Forelimb muscle (tissue), 1 donor: Measurements from ENCODE around the gene MSI2. TPM values are rescaled to one million over a fixed set of nuclear protein-coding genes. Genes with fewer than 3 reads are reported as not detected.

ENCODE experiments used
- DNase-seq: peaks from one replicate; pipeline ENCODE4 v3.0.0-alpha.2; 2013; ENCODE audit warnings: low read depth
- polyA plus RNA-seq: library from polyadenylated mRNA; unstranded; fragments of 120-200 nt; gene quantifications from one replicate; pipeline ENCODE4 v1.2.1, GENCODE V29; 2013; ENCODE audit not compliant: insufficient read length

Gene MSI2
- polyA plus RNA-seq, 1 donor = 31.6 TPM

DNA sequence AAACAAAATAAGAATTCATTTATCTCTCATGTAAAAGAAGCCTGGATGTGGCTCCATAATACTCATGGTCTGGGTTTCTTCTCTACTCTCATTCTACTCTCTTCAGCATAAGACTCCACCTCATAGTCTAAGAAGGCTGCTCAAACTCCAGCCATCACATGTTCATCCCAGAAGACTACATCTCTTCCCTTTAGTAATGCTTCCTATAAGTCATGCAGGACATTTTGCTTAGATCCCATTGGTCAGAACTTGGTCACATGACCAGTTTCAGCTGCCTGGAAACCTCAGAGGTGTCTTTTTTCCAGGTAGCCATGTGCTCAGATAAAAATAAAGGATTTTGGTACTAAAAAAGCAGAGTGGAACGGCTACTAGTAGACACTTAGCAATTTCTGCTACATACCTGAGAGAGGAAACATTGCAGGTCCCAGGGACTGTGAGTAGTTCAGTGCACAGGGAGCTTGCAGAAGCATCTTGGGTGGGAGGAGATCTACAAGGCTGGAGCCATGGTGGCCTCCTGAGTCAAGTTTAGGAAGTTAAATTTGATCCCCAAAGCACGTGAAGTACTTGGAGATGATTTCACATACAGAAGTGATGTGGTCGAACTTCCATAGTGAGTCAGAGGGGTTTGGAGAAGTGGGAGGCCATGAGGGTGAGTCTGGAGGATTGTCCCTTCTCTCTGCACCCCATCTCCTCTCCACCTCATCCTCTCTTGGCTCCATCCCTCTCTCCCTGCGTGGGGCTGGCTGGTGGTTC, 378.6 kb downstream of the MSI2 start:
- DNase-seq = no peak

DNA sequence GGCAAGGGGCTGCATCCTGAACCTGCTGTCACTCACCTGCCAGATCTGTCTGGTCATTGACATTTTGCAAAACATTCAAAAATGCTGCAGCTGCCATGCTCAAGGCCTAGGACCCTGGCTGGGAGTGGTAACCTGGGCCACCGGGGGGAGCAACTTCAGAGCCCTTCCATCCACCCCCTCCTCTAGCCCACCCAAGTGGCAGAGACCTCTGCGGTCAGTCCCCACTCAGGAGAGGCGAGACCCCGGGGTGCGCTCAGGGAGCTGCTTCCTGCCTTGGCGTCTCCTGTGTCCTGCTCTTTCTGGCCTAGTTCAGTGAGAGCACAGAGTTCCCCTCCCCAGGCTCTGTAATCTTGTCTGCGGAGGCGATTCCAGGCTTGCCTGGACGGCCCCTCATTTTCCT, 380.0 kb downstream of the MSI2 start:
- no peak for DNase-seq

DNA sequence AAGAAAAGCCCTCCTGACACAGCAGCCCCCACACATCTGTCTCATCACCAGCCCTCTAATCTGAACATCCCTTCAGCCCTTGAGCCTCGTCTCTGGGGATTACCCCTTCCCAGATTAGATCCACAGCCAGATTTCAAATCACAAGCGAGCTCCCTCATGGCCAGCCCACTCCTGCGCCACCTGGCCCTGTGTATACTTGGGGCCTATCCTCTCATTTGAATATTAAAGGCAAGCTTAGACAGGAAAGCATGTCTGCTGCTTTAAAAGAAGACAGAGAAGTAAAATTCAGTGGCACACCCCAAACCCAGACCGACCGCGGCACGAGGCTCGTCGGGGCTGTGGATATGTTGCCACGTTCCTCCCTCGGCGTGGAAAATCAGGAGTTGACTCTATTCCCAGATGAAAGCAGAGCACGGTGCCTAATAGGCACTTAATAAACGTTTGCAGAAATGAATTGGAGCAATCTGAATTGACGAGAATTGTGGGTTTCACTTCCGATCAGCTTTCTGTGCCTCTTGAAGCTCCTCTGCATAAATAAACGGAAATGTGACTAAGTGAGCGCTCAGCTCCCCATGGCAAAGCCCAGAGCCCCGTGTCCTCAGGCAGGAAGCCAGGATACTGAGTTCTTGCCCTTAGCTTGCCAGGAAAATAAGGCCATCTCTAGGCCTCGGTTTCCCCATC, 380.8 kb downstream of the MSI2 start:
- no peak for DNase-seq

DNA sequence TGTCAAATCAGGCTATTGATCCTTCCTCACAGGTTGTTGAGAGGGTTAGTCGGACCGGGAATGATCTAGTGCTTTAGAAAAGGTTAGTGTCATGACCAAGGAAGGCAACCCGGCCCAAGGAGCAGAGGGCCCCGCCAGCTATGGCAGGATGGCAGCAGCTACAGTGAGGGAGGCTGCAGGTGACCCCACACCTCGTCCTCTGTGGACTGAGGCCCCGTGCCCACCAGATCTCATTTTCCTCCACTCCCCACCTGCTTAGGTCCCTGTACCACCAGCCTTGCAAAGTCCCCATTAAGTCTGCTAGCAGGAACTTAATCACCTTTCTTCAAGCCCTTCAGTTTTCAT, 381.3 kb downstream of the MSI2 start:
- DNase-seq = no peak

DNA sequence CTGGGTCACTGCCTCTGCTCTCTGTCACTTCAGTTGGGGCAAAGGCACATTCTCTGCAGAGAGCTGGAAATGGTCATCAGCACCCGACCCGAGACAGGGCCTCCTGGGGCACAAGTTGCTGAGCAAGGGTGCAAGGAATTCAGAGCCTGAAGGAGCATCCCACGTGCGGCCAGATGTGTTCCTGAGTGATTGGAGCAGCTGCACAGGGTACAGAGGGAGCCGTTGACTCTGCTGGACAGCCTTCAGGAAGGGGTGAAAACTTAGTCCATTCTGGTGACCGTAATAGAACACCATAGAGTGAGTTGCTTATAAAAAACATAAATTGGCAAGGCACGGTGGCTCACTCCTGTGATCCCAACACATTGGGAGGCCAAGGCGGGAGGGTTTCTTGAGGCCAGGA, 382.0 kb downstream of the MSI2 start:
- DNase-seq = no peak

DNA sequence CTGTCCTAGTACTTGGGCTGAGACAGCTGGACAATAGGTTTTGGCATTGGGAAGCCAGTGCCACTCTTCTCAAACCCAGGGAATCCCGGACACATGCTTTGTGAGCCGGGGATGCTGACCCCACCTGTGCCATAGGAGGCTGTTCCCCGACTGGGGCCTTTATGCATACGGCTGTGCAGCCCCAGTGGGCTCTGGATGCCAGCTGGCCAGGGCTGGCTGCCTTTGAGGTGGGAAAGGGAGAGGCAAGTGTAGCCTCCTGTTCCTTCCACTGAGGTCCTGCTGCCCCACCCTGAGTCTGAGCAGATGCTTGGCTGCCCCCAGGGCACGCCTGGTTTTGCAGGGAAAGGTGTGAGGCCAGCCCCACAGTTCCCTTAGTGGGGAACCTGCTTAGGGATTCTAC, 383.1 kb downstream of the MSI2 start:
- DNase-seq = no peak

DNA sequence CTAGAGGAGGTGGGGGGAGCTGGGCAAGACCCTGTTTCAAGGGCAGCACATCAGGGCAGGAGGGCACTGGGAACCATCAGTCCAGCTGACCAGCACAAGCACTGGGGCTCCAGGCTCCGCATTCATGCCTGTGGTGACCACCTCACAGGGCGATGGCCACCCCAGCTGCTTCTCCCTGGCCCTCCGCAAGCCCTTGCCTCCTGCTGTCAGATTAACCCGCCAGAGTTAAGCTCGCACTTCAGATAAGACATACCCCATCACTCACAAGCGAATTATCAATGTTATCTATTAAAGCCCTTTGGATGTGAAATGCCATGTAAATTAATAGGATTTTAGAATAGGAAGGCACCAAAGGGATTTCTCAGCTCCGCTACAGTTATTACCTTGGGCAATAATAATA, 383.8 kb downstream of the MSI2 start:
- no peak for DNase-seq

DNA sequence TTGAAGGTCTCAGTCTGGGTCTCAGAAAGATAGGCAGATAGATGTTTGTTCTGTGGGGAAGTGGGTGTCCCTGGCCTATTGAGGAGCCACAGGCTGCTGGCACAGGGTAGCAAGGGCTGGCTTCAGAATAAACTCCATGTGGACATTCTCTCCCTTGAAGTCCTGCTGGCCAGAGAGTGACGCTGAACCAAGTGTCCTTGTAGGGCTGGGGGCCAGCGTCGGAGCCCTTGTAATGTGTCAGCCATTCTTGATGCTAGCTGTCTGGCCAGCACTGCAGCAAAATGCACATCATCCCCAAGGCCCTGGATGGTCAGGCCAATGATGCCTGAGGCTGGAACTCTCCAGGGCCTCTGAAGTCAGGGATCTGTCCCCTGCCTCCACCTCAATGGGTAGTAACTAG, 385.4 kb downstream of the MSI2 start:
- no peak for DNase-seq

DNA sequence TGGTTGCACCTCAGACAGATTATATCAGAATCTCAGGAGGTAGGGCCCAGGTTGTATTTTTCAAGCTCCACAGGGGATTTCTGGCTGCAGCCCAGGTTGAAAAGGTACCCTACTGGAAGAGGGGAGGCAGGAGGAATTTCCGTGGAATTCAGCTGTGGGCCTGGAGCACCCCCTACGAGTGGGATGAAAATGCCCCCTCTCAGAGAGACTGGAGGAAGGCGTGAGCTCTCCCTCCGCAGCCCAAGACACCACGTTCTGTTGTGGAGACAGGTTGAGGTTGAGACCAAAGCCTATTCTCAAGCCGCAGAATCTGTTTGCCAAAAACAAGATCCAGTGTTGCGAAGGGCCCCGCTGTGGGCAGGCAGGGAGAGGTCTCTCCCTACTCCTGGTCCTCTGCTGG, 386.7 kb downstream of the MSI2 start:
- no peak for DNase-seq

DNA sequence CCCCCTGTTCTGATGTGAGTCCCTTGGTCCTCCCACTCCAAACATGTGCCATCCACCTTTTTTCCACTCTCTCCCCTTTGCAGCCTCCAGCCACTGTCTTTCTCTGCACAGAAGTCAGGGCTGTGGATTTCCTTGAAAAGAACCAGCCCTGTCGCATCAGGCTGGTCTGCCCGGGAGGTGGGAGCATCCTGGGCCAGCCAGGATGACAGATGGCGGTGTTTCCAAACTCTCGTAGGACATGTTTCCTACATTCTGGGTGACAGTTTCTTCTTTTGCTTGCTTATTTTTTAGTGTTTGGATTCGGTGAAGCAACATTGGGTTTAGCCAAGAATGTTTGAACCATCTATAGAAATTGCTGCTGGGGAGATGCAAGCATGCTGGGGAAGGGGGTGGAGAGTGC, 388.0 kb downstream of the MSI2 start:
- no peak for DNase-seq

DNA sequence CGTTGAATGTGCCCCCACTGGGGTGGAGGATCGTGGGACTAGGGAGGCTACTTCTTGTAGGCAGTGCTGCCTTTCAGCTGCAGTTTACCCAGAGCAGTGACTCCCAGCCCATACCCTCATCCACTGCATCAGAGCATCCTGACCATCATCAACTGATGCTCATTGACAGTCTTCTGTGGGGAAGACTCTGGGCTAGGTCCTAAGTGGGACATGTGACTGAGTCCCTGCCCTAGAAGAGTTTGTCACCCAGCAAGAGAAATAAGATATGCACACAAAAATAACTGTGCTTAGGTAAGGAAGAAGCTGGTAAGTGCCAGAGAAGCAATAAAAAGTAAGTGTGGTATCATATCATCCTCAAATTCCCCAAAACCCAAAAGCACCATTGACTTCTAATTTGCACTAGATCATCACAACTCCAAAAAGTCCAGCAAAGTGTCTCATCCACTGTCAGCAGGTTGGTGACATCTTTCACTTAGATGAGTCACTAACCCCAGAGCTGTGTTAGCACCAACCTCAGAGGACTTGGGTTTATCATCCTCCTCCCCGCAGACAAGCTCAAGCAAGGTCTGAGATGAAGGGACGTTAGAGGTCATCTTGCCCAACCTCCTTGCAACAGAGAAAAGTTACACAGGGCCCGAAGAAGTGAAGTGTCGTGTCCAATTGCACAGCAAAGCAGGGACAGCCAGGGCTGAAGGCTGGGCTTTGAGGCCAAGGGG, 389.8 kb downstream of the MSI2 start:
- DNase-seq = no peak

DNA sequence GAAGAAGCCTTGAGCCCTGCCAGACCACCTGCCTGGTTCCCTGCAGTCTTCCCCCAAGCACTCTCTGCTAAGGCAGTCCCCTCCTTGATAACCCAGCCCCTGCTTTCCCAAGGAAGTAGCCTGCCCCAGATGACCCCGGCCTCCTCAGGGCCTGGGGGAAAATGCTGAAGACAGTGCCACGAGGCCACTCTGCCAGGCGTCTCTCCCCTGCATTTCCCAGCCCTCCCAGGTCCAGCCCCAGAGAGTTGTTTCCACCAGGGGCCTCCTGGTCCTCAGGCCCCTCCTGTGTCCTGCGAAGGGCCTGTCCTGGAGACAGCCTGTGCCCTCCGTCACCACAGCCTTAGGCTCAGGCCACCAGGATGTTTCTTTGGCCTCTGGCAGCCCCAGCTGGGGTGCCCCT, 392.4 kb downstream of the MSI2 start:
- DNase-seq = no peak

DNA sequence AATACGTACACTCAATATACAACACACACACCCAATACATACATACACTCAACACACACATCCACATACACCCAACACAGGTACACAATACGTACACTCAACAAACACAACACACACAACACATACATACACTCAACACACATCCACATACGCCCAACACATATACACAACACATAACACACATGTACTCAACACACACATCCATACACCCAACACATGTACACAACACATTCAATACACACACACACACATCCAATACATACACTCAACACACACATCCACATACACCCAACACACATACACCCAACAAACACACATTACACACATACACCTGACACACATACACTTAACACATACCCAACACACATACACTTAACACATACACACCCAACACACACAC, 392.9 kb downstream of the MSI2 start:
- DNase-seq = no peak

DNA sequence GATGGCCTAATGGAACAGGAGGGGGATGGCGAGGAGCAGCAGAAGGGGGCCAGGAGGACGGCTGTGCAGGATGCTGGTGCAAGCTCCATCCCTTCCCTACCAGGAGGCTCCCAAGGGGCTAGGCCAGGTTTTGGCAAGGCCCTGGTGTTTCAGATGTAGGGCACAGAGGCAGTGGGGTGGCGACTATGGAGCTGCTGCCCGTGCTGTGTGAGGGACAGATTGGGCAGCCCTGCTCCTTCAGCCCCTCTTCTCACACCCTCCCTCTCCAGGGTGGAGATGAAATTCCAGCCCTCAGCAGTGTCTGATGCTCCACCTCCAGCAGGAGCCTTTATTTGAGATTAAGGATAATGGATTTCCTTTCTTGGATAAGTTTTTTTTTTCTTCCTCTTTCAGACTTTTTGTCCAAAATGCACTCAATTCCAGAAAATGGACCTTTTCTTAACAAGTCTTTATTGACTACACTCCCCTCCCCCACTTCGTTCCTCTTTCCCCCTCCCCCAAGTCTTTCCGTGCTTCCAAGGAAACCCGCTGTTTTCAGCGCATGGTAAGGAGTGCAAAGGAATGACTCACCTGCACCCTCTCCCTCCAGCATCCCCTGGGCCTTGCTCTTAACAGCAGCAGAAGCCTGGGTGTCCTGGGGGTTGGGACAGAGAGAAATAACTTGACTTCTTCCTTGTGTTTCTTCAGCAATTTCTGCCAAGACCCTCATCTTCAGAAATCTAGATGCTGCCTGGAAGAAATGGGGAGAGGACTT, 393.6 kb downstream of the MSI2 start:
- no peak for DNase-seq

DNA sequence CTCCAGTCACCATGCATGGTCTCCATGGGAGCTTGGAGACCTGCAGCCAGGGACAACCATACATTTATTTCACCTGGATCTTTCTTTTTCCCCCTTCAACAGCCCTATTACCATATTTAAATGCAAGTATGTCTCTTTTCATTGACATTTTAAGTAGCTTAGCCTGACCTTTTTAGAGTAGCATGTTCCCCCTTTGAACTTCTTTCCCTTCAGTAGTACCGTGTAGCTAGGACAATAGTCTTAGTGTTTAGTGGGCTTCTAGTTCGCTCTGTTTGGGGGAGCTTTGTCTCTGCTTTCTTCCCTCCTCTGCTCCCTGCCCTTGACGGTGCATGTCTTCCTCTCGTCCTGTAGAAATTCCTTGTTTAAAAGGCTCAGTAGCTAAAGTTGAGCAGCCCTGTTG, 394.2 kb downstream of the MSI2 start:
- no peak for DNase-seq

DNA sequence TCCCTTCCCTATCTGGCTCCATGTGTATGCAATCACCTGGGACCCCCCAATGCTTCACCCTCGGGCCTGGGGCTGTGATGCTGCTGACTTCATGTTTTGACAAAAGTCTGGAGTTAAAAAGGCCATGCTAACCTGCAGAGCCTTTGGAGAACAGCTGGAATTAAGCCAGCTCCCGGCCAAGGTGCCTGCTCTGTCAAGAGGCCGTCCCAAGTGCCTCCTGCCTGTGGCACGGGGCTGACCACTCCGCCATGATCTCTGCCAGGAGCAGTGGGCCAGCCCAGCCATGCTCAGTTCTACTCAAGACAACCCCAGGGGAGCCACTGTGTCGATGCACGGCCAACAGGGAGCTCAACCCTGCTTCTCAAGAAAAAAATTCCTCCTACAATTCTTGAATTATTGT, 395.1 kb downstream of the MSI2 start:
- no peak for DNase-seq

DNA sequence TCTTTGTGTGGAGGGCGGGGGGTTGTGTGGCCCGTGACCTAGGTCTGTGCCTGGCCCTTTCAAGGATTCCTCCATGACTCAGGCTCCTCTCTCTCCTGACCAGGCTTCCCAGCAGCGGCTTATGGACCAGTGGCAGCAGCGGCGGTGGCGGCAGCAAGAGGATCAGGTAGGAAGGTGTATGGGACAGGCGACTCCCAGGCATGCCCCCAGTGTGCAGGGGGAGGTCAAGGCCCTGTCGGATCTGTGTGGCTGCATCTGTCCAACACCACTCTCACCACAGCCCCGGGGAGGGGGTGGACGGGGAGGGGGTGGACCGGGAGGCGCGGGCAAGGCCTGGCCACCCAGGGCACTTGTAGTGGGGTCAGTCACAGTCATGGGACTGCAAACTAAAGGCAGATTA, 395.7 kb downstream of the MSI2 start:
- DNase-seq = no peak

DNA sequence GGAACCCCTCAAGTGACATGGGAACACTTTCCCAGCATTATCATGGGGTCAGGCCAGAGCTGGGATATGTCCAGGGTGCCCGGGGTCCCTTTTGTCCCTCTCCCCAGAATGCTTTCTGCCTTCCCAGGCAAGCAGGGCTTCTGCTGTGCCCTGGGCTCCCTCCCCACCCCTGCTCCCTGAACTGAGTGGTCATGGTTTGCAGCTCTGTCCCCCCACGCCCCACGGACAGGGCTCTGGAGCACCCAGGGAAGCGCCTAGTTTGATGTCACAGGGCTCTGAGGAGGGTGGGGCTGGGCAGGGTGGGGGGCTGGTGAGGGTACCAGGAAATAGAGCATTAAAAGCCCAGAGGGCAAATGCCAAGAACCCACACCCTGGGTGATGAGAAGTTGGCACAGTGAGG, 396.5 kb downstream of the MSI2 start:
- DNase-seq = no peak

DNA sequence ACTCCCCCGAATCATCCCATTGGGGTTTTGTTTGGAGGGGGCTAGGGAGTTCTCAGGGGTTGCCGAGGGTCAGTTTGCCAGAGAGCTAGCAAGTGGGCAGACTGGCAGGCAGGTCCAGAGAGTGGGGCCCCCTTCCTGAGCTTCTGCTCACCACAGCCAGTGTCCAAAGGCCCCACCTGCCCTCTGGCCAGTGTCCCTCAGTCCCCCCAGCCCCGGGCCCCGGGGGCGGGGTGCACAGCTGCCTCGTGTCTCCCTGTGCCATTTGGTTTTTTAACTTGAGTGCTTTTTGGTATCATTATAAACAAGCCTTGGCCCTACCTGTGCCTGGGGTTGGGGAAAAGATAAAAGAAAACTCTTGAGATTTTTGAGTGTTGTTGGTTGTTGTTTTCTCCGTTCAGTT, 397.0 kb downstream of the MSI2 start:
- DNase-seq = no peak

DNA sequence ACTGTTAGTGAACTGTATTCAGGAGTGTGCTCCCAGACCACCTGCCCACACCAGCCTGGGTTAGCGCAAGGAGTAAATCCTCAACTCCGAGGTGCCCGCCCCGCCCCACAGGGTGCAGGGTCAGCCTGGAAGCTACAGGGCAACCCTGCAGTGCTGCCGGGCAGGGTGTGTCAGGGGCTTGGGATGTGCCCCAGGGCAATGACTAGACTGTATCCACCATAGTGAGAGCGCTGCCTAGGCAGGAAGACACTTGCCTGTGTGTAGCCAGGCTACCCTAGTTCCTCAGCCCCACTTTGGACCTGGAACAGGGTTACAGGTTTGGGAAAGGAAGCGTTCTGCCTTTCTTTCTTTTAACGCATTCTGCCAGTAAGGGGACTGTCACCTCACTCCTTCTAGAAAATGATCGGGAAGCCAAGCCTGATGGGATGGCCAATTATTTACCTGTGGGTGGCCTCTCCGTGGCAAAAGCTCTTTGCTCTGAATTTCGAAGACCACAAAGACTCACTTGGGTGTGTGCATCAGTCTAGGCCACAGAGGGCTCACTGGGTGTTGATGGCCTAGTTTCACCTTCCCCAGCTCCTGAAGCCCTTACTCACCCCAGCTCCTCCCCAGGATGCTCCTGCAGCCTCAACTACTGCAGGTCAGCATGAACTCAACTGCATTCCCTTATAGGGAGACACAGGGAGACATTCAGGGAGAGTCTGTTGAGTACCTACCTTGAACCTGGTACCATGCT, 397.9 kb downstream of the MSI2 start:
- no peak for DNase-seq

DNA sequence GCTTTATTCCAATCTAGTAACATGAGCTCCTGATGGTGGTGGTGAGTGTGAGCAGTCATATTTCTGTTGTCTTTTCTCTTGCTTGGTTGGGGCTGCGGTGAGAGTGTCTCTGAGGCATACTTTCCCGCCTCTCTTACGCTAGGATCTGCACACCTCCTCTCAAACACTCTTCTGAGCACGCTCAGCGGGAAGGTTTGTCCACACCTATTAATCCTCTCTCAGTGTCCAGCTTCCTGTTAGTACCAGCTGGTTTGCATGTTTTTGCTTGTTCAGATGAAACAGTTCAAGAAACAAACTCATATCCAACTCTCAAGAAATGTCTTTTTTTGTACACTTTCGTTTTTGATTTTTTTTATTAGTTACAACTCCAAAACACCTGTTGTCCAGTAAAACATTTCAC, 399.2 kb downstream of the MSI2 start:
- DNase-seq = no peak

DNA sequence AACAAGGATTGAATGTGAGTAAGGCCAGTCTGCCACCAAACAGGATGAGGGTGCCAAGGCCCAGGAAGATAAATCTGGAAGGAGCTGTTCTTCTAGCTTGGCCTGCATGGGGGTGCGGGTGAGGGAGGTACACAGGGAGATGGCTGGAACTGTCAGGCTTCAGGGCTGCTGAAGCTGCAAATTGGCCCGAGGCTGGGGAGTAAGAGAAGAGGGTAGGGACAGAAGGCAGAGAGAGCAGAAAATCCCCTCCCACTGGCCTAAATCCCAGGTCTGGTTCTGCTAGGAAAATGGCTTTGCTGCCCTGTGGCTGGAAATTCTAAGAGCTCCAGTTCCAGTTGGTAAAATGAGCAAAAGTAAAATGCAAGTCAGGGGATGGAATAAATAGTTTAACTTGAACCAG, 400.9 kb downstream of the MSI2 start:
- no peak for DNase-seq
